Activated CD4-positive, alpha-beta T cell treated with anti-CD3 and anti-CD28 coated beads, Interleukin-2, amount 50 U/mL, for 4 hours (primary cell): ENCODE data around the gene SYNE2.
"Not testable (repeated sequence)": the region's sequence is repeated elsewhere in the genome, so short reads cannot be mapped to it uniquely, and the experiment has no call there.

Source experiments
- DNase-seq, 2 experiments: peaks; one replicate each; pipeline ENCODE4 v3.0.0-alpha.2; 2020

Gene SYNE2

GRCh38 chr14:64082837-64083236, 230.0 kb downstream of the SYNE2 start:
- DNase-seq, result no peak

- no peak for DNase-seq
These were observed 235.8 kb downstream of the SYNE2 start for GRCh38 chr14:64088647-64088964.

GRCh38 chr14:64089920-64090319, 237.1 kb downstream of the SYNE2 start:
- DNase-seq, result no peak

- DNase-seq, result no peak
These were observed 238.4 kb downstream of the SYNE2 start for GRCh38 chr14:64091217-64091616.

GRCh38 chr14:64092338-64092737, 239.5 kb downstream of the SYNE2 start:
- no peak for DNase-seq

GRCh38 chr14:64092940-64093339, 240.1 kb downstream of the SYNE2 start:
- DNase-seq, result no peak

- DNase-seq, result no peak
These were observed 242.8 kb downstream of the SYNE2 start for GRCh38 chr14:64095620-64096019.

- DNase-seq, result no peak
These were observed 245.3 kb downstream of the SYNE2 start for GRCh38 chr14:64098120-64098519.

- DNase-seq, result no peak
These were observed 254.6 kb downstream of the SYNE2 start for GRCh38 chr14:64107438-64107837.

GRCh38 chr14:64109819-64110554, 257.2 kb downstream of the SYNE2 start:
- DNase-seq, result no peak

- no peak for DNase-seq
These were observed 258.0 kb downstream of the SYNE2 start for GRCh38 chr14:64110802-64111201.

- DNase-seq, result no peak
These were observed 260.3 kb downstream of the SYNE2 start for GRCh38 chr14:64112867-64113678.

- no peak for DNase-seq
These were observed 261.4 kb downstream of the SYNE2 start for GRCh38 chr14:64114166-64114565.

GRCh38 chr14:64114796-64115195, 262.0 kb downstream of the SYNE2 start:
- DNase-seq, result no peak

GRCh38 chr14:64115401-64115800, 262.6 kb downstream of the SYNE2 start:
- no peak for DNase-seq

GRCh38 chr14:64117671-64118402, 265.0 kb downstream of the SYNE2 start:
- no peak for DNase-seq

- DNase-seq, result not testable (repeated sequence)
These were observed 265.6 kb downstream of the SYNE2 start for GRCh38 chr14:64118403-64118742.

GRCh38 chr14:64118892-64119291, 266.1 kb downstream of the SYNE2 start:
- no peak for DNase-seq

GRCh38 chr14:64119500-64119899, 266.7 kb downstream of the SYNE2 start:
- DNase-seq, result no peak

- no peak for DNase-seq
These were observed 267.2 kb downstream of the SYNE2 start for GRCh38 chr14:64119980-64120379.

GRCh38 chr14:64123241-64123822, 270.5 kb downstream of the SYNE2 start:
- no peak for DNase-seq

- DNase-seq, result no peak
These were observed 272.5 kb downstream of the SYNE2 start for GRCh38 chr14:64125270-64125669.

GRCh38 chr14:64126548-64126947, 273.7 kb downstream of the SYNE2 start:
- no peak for DNase-seq
